ENCODE results near the gene ABCG1. TPM values are rescaled to one million over a fixed set of nuclear protein-coding genes. Genes with fewer than 3 reads are reported as not detected.

ABCG1 gene
- total RNA-seq, 4 donors from 2014 or later, result 16.1 to 25.9 (median 20.0) TPM

DNA sequence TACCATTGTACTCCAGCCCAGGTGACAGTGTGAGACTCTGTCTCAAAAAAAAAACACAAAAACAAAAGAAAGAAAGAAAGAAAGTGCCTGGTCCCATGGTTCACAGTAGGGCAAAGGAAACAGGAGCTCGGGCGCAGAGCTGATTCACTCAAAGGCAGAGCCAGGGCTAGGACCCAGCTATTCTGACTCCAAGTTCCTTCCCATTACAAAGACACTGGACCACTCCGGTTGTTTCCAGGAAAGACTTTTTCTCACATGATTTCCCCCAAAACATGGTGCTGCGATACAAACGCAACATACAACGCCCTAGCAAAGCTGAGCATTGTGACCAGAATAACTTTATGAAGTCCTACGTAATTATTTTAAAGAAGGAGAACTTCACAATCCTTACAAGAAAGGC is 10.7 kb downstream of the ABCG1 start:
- Histone ChIP-seq H3K27ac (replicated peaks in 1 of 4) (no peak overlapping the region), H3K27me3 (no peaks in the 10 kb centered on the region), H3K9me3 (no peaks in the 10 kb centered on the region), H3K36me3 (peaks cover 0 to 14% (median 7%) of the 10 kb centered on the region in 4 donors), H3K4me1 (peaks cover 68 to 76% (median 73%) of the 10 kb centered on the region in 4 donors), H3K4me3 (no peak overlapping the region)
- WGBS, result 83% methylated on average over 7 of the region's 7 CpGs
- intact Hi-C loops (cut with DNase I), result no loop called here
- TF ChIP-seq, protein P1, sequence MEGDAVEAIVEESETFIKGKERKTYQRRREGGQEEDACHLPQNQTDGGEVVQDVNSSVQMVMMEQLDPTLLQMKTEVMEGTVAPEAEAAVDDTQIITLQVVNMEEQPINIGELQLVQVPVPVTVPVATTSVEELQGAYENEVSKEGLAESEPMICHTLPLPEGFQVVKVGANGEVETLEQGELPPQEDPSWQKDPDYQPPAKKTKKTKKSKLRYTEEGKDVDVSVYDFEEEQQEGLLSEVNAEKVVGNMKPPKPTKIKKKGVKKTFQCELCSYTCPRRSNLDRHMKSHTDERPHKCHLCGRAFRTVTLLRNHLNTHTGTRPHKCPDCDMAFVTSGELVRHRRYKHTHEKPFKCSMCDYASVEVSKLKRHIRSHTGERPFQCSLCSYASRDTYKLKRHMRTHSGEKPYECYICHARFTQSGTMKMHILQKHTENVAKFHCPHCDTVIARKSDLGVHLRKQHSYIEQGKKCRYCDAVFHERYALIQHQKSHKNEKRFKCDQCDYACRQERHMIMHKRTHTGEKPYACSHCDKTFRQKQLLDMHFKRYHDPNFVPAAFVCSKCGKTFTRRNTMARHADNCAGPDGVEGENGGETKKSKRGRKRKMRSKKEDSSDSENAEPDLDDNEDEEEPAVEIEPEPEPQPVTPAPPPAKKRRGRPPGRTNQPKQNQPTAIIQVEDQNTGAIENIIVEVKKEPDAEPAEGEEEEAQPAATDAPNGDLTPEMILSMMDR (IDR thresholded peaks at IDR 0.05), result no peak
- TF ChIP-seq POLR2AphosphoS5 (IDR thresholded peaks at IDR 0.05), result peak in 1 of 2 donors; percentile 25
- no peak for DNase-seq (ENCODE audit: extremely low spot score)

DNA sequence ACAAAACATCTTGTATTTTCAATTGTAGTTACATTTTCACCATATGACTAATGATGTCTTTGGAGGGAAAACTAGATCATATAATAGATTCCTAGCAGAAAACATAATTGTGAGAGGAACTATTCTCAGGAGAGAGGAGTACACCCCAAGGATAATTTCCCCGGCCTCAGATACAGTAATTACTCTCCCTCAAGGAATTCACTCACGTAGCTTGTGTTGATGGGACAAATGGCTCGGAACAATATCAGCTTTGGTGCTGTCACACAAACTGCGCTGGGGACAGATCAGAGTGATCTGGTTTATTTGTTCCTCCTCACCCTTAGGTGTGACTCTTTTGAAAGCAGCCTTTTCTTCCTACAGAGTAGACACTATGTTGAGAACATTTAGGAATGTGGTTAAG is 11.2 kb downstream of the ABCG1 start:
- Histone ChIP-seq H3K27me3 (no peaks in the 10 kb centered on the region), H3K4me1 (peaks cover 72 to 80% (median 77%) of the 10 kb centered on the region in 4 donors), H3K36me3 (peaks cover 0 to 14% (median 7%) of the 10 kb centered on the region in 4 donors), H3K9me3 (no peaks in the 10 kb centered on the region), H3K4me3 (no peak overlapping the region), H3K27ac (replicated peaks in 1 of 4) (peak overlapping the region in 2 of 4 donors; percentile 8 to 50)
- no peak for DNase-seq (ENCODE audit: extremely low spot score)
- TF ChIP-seq EP300 (IDR thresholded peaks at IDR 0.05) (no peak), POLR2A (IDR thresholded peaks at IDR 0.05; ENCODE audit: low read depth) (no peak), POLR2AphosphoS5 (IDR thresholded peaks at IDR 0.05) (no peak)
- intact Hi-C loops (cut with DNase I), result no loop called here
- 93% methylated on average over 4 of the region's 4 CpGs for WGBS

- no peak overlapping the region for H3K4me3 ChIP-seq
- peaks cover 0 to 12% (median 6%) of the 10 kb centered on the region in 4 donors for H3K36me3 ChIP-seq
- H3K9me3 ChIP-seq, result no peaks in the 10 kb centered on the region
- H3K4me1 ChIP-seq, result peaks cover 76 to 85% (median 82%) of the 10 kb centered on the region in 4 donors
- H3K27ac ChIP-seq (replicated peaks in 1 of 4), result peak overlapping the region in 3 of 4 donors; percentile 8 to 87 (median 50)
- TF ChIP-seq POLR2AphosphoS5 (IDR thresholded peaks at IDR 0.05), result no peak
- TF ChIP-seq, protein P1 (IDR thresholded peaks at IDR 0.05), result no peak
- TF ChIP-seq POLR2A (IDR thresholded peaks at IDR 0.05; ENCODE audit: low read depth), result no peak
- no peak for TF ChIP-seq EP300 (IDR thresholded peaks at IDR 0.05)
- DNase-seq (ENCODE audit: extremely low spot score), result no peak
- H3K27me3 ChIP-seq, result no peaks in the 10 kb centered on the region
- 78% methylated on average over 10 of the region's 13 CpGs for WGBS
- intact Hi-C loops (cut with DNase I), result no loop called here
Measured at GRCh38 chr21:42230636-42231035, 11.7 kb downstream of the ABCG1 start.

DNA sequence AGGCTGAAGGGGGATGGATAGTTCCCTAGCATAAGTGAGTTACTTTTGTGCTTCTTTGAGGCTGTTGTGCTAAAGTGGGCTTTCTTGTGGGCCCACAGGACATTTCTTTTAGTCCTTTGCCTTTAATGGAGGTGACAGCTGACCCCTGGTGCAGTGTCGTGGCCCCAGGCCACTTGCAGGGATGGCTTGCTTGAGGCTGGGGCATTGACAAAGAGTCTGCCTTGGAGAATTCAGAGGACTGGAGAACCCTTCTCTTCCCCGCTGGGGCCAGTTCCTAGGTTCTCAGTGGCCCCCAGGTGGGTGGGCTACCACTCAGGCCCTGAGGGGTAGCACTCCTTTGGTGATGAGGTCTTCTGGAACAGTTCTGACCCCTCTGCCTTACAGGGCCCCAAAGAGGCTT is 12.8 kb downstream of the ABCG1 start:
- Histone ChIP-seq H3K27me3 (no peaks in the 10 kb centered on the region), H3K36me3 (peaks cover 0 to 3% (median under 1%) of the 10 kb centered on the region in 4 donors), H3K9me3 (no peaks in the 10 kb centered on the region), H3K4me1 (peaks cover 87 to 95% (median 92%) of the 10 kb centered on the region in 4 donors), H3K27ac (replicated peaks in 1 of 4) (peak overlapping the region; percentile 86 to 90 (median 88)), H3K4me3 (no peak overlapping the region)
- no peak for DNase-seq (ENCODE audit: extremely low spot score)
- intact Hi-C loops (cut with DNase I), result no loop called here
- WGBS, result 100% methylated on average over 2 of the region's 2 CpGs
- no peak for TF ChIP-seq POLR2AphosphoS5 (IDR thresholded peaks at IDR 0.05)
- TF ChIP-seq EP300 (IDR thresholded peaks at IDR 0.05), result no peak

DNA sequence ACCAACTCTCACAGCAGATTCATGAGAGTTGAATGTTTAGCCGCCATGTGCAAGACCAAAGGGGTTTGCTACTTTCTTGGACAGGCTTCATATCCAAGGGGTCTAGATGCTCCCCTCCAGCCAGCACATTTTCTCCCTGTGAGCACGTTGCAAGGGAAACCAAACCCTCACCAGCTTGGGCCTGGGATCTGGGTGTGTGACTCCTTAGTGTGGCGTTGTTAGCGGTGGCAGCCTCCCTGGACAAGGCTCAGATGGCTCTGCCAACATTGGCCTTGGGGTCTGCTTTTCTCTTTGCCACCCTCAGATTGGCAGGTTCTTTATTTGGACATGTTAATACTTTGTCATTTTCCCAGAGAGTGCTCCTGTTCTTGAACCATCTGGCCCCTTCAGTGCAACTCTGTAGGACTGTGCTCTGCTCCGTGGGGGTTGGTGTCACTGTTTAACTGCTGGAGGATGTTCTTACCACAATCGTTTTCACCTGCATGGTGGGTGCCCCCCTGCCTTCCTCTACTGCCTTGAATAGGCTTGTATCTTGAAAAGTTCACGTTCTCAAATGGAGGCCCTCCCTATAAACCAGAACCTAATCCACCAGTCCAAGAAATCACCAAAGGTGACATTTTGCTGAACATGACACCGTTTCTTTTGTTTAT is 13.4 kb downstream of the ABCG1 start:
- intact Hi-C loops (cut with DNase I), result no loop called here

More for the DNA sequence above, 13.4 kb downstream of the ABCG1 start:
- peaks cover 91 to 97% (median 95%) of the 10 kb centered on the region in 4 donors for H3K4me1 ChIP-seq
- WGBS, result 76% methylated on average over 7 of the region's 8 CpGs
- peak overlapping the region; percentile 86 to 90 (median 88) for H3K27ac ChIP-seq (replicated peaks in 1 of 4)
- H3K4me3 ChIP-seq, result no peak overlapping the region
- DNase-seq (ENCODE audit: extremely low spot score), result no peak
- H3K27me3 ChIP-seq, result no peaks in the 10 kb centered on the region
- no peaks in the 10 kb centered on the region for H3K36me3 ChIP-seq
- H3K9me3 ChIP-seq, result no peaks in the 10 kb centered on the region
- TF ChIP-seq POLR2A (IDR thresholded peaks at IDR 0.05; ENCODE audit: low read depth), result no peak
- no peak for TF ChIP-seq EP300 (IDR thresholded peaks at IDR 0.05)
- TF ChIP-seq, protein P1 (IDR thresholded peaks at IDR 0.05), result no peak
- TF ChIP-seq POLR2AphosphoS5 (IDR thresholded peaks at IDR 0.05), result no peak

Measured in esophagus muscularis mucosa (tissue), 4 donors.